ENCODE measurements around the gene DNAJC1. TPM values are rescaled to one million over a fixed set of nuclear protein-coding genes. Genes with fewer than 3 reads are reported as not detected.

Gene DNAJC1
- total and polyA plus RNA-seq, 2 donors (not counting 3 experiments of a cell fraction or from before 2014, with no cell fraction given): 11.2 to 19.7 TPM

- H3K27me3 ChIP-seq (ENCODE audit: control insufficient read depth in 2 of 2, insufficient read depth in 2 of 2, low read length in 2 of 2): no peaks in the 10 kb centered on the region
- H3K4me3 ChIP-seq (replicated peaks in 1 of 3; ENCODE audit: insufficient read depth in 1 of 3, low read depth in 1 of 3, low read length in 3 of 3): no peak overlapping the region
- H3K36me3 ChIP-seq (ENCODE audit: control insufficient read depth in 2 of 2, extremely low read depth in 1 of 2, insufficient read depth in 2 of 2, low read length in 2 of 2): no peaks in the 10 kb centered on the region
- no peak overlapping the region for H2AFZ ChIP-seq (ENCODE audit: low read depth, low read length)
- peaks cover 14% of the 10 kb centered on the region for H3K79me2 ChIP-seq (ENCODE audit: control insufficient read depth, insufficient read depth, low read length)
- H3K9ac ChIP-seq (replicated peaks; ENCODE audit: extremely low read depth, insufficient read depth, low read length): no peak overlapping the region
- DNase-seq (ENCODE audit: low read depth, low spot score) (no peak), FAIRE-seq (no peak)
- H4K20me1 ChIP-seq (replicated peaks; ENCODE audit: control insufficient read depth, extremely low read depth, insufficient read depth, low read length): no peaks in the 10 kb centered on the region
- no peaks in the 10 kb centered on the region for H3K9me1 ChIP-seq (replicated peaks; ENCODE audit: control insufficient read depth, extremely low read depth, insufficient read depth, low read length)
- intact Hi-C loops (cut with micrococcal nuclease): no loop called here
- H3K4me2 ChIP-seq (ENCODE audit: insufficient read depth, low read length): no peak overlapping the region
- H3K27ac ChIP-seq (ENCODE audit: insufficient read depth, low read depth, low read length): no peak overlapping the region
- H3K4me1 ChIP-seq (ENCODE audit: control insufficient read depth, extremely low read depth, insufficient read depth, low read length): peaks cover 12% of the 10 kb centered on the region
- TF ChIP-seq MYC (IDR thresholded peaks at IDR 0.05; ENCODE audit: low read depth, low read length): no peak
- TF ChIP-seq POLR2A (IDR thresholded peaks at IDR 0.05; ENCODE audit: low read depth, low read length): no peak
- no peak for TF ChIP-seq FOS (IDR thresholded peaks at IDR 0.05; ENCODE audit: borderline replicate concordance, insufficient read depth, low read length)
- no peak for TF ChIP-seq MAX (IDR thresholded peaks at IDR 0.05; ENCODE audit: insufficient read depth, insufficient read length)
- TF ChIP-seq POLR2AphosphoS5 (IDR thresholded peaks at IDR 0.05; ENCODE audit: insufficient read depth, low read depth, low read length): no peak
- TF ChIP-seq CTCF (IDR thresholded peaks at IDR 0.05; ENCODE audit: extremely low read depth in 1 of 2, insufficient read depth in 1 of 2, low read depth in 1 of 2, low read length in 2 of 2): no peak
- no peak for TF ChIP-seq JUN (IDR thresholded peaks at IDR 0.05; ENCODE audit: borderline replicate concordance, insufficient read depth, insufficient read length, low read depth)
- no peak for TF ChIP-seq GATA2 (IDR thresholded peaks at IDR 0.05; ENCODE audit: insufficient read depth, insufficient read length, low read depth, low read length)
- TF ChIP-seq EZH2 (IDR thresholded peaks at IDR 0.05; ENCODE audit: borderline replicate concordance, low read depth, low read length, severe bottlenecking): no peak
- ChIA-PET POLR2A (no interaction called here), CTCF (no interaction called here)
- H3K9me3 ChIP-seq (replicated peaks; ENCODE audit: control insufficient read depth, insufficient read depth, low read length): no peaks in the 10 kb centered on the region
- dilution Hi-C loops (cut with MboI; ENCODE audit: extremely low pct_ligation_motif_present, low sequenced_read_pairs): no loop called here
- BruUV-seq (replicated peaks): no TSS peak
These were observed 26.8 kb downstream of the DNAJC1 start for GRCh38 chr10:21976739-21977138.

Measured in endothelial cell of umbilical vein (primary cell).